Measurements from ENCODE around the gene MINDY1. TPM values are rescaled to one million over a fixed set of nuclear protein-coding genes. Genes with fewer than 3 reads are reported as not detected.

The MINDY1 gene
- total and polyA plus RNA-seq, 9 of the 15 experiments (the other 6 are each of a cell fraction or from before 2014, with no cell fraction given): 0.49 to 11.0 (median 6.0) TPM

- TF ChIP-seq ZNF518B (CRISPR knock-in tag; IDR thresholded peaks at IDR 0.05) (no peak), BDP1 (IDR thresholded peaks at IDR 0.05; ENCODE audit: insufficient read depth, insufficient read length) (no peak), U2AF2 (optimal IDR thresholded peaks at IDR 0.05; ENCODE audit: low read depth, low read length) (no peak), ZNF696 (CRISPR knock-in tag; conservative IDR thresholded peaks at IDR 0.05) (no peak), SMARCC2 (IDR thresholded peaks at IDR 0.05; ENCODE audit: low read depth) (no peak; the same call in 1 of the 2 replicates), CSDE1 (IDR thresholded peaks at IDR 0.05) (no peak), TCF3 (CRISPR knock-in tag; IDR thresholded peaks at IDR 0.05) (no peak), FOXP4 (CRISPR knock-in tag; IDR thresholded peaks at IDR 0.05; ENCODE audit: borderline replicate concordance) (no peak), KDM5B (IDR thresholded peaks at IDR 0.05; ENCODE audit: insufficient replicate concordance, low read depth, low read length) (no peak), ZNF589 (CRISPR knock-in tag; IDR thresholded peaks at IDR 0.05; ENCODE audit: low read depth) (no peak), RBM39 (optimal IDR thresholded peaks at IDR 0.05; ENCODE audit: low read depth, low read length) (no peak), HSF4 (CRISPR knock-in tag; IDR thresholded peaks at IDR 0.05; ENCODE audit: borderline replicate concordance) (peak; percentile 34; the same call in 1 of the 2 replicates), NR2C1 (IDR thresholded peaks at IDR 0.05) (no peak), NR2C1 (tag; IDR thresholded peaks at IDR 0.05) (no peak), EP400 (IDR thresholded peaks at IDR 0.05) (peak; percentile 41), GTF2F1 (IDR thresholded peaks at IDR 0.05; ENCODE audit: low read depth, low read length) (0 out of 2 replicates have a peak, but pooled peaks have one; percentile 47), ELF1 (tag; IDR thresholded peaks at IDR 0.05) (no peak), TOE1 (IDR thresholded peaks at IDR 0.05; ENCODE audit: borderline replicate concordance) (peak; percentile 31; the same call in 1 of the 2 replicates), TOE1 (CRISPR knock-in tag; IDR thresholded peaks at IDR 0.05; ENCODE audit: borderline replicate concordance, low read depth) (no peak), TRIM28 (IDR thresholded peaks at IDR 0.05) (no peak), CBX2 (IDR thresholded peaks at IDR 0.05; ENCODE audit: insufficient read depth, low read length, poor library complexity, severe bottlenecking) (no peak)
Observed at GRCh38 chr1:150979092-150980056, 27.3 kb downstream of the MINDY1 start (continued).

All from K562 (cell line).